NCI-H2081 treated with DMSO at 0.1 percent for 48 hours (cell line): ENCODE measurements around the gene AP5B1.
"Not testable (repeated sequence)": the region's sequence is repeated elsewhere in the genome, so short reads cannot be mapped to it uniquely, and the experiment has no call there.

Experiments used
- DNase-seq: peaks from one replicate; lab custom pipeline; 2025; lab: John Stamatoyannopoulos, UW

Gene AP5B1

GRCh38 chr11:65786008-65786785 lies 5.4 kb upstream of the AP5B1 start:
- DNase-seq = no peak

GRCh38 chr11:65785319-65786007 lies 4.7 kb upstream of the AP5B1 start:
- no peak for DNase-seq

GRCh38 chr11:65782816-65783228 lies 2.0 kb upstream of the AP5B1 start:
- DNase-seq = no peak

- DNase-seq = no peak
Measured at GRCh38 chr11:65781962-65782815, 1.4 kb upstream of the AP5B1 start.

GRCh38 chr11:65781152-65781961 lies 581 bp upstream of the AP5B1 start:
- no peak for DNase-seq

- DNase-seq = no peak
Measured at GRCh38 chr11:65779919-65780769, 632 bp downstream of the AP5B1 start.

GRCh38 chr11:65779669-65779918 lies 1.2 kb downstream of the AP5B1 start:
- no peak for DNase-seq

GRCh38 chr11:65778901-65779668 lies 1.7 kb downstream of the AP5B1 start:
- no peak for DNase-seq

GRCh38 chr11:65778431-65778900 lies 2.3 kb downstream of the AP5B1 start:
- DNase-seq = no peak

GRCh38 chr11:65777821-65778361 lies 2.9 kb downstream of the AP5B1 start:
- DNase-seq = no peak

- DNase-seq = no peak
Measured at GRCh38 chr11:65777241-65777640, 3.5 kb downstream of the AP5B1 start.

GRCh38 chr11:65776710-65777141 lies 4.0 kb downstream of the AP5B1 start:
- no peak for DNase-seq

- DNase-seq = no peak
Measured at GRCh38 chr11:65776196-65776595, 4.6 kb downstream of the AP5B1 start.

- DNase-seq = no peak
Measured at GRCh38 chr11:65774525-65775306, 6.1 kb downstream of the AP5B1 start.

GRCh38 chr11:65773784-65774411 lies 6.9 kb downstream of the AP5B1 start:
- DNase-seq = no peak

- DNase-seq = no peak
Measured at GRCh38 chr11:65771589-65772112, 9.1 kb downstream of the AP5B1 start.

- no peak for DNase-seq
Measured at GRCh38 chr11:65770951-65771567, 9.7 kb downstream of the AP5B1 start.

- DNase-seq = not testable (repeated sequence)
Measured at GRCh38 chr11:65767806-65768205, 13.0 kb downstream of the AP5B1 start.
